Ramos (cell line): ENCODE data around the gene GRIN2A.

Source experiments
- in situ Hi-C: fragments of 300-500 bp; cut with MboI; formaldehyde crosslinking; loops from one replicate; pipeline ENCODE4 v1.14.3; 2022; ENCODE audit warnings: low sequenced_read_pairs; ENCODE audit not compliant: unreplicated experiment

GRIN2A gene

DNA sequence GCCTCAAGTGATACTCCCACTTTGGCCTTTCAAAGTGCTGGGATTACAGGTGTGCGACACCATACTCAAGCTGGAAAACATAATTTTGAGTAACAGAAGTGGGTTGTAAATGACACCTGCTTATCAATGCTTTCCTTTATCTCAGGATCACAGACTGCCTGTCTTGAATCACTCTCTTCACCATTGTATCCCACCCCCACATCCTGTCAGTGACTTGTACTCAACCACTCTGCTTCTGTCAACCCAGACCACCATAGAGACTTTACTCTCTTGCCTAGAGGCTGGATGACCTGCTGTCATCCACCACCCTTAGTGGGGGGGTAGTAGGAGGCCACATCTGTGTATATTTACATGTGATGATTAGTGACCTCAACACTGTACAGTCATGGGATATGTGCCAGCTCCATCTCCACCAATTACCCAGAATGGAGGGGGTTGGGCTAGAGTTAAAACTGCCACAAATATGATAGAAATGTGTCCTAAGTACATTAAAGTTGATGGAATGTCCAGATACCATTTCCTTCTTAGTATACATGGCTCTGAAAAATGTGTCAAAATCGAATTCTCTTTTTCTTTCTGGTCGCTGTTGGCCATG is 338.7 kb downstream of the GRIN2A start:
- in situ Hi-C loops = no loop called here

DNA sequence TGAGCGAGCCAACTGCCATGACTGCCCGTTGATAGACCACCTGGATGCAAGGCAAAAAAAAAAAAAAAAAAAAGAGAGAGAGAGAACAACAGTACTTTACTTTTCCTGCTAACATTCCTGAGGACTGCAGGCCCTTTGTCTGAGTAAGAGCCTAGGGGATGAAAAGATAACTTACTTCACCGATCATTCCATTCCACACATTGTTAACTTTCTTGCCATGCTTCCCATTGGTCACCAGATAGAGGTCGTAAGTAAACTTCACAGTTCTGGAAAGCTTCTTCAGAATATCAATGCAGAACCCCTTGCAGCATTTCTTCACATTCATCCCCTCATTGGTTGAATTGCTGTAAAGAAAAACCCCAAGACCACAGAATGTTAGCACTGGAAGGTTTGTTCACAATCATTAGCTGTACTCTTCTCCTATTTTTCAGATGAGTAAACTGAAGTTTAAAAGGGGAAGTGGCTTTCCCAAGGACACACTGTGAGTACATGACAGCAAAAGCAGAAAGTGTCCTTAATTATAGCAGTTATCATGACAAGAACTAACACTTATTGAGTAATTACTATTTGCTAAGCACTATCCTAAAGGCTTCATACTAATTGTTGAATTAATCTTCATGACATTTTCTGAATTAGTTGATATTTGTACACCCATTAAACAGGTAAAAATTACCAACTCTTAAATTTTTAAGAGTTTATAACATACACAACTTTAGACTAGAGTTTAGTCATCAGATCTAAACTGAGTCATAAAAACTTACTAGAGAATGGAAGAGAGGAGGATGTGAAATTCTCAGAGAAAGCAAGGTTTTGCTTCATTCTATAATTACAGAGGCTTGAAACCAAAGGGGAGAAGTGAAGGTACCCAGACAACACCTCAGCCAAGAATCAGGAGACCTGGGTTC is 341.2 kb downstream of the GRIN2A start:
- in situ Hi-C loops = no loop called here

DNA sequence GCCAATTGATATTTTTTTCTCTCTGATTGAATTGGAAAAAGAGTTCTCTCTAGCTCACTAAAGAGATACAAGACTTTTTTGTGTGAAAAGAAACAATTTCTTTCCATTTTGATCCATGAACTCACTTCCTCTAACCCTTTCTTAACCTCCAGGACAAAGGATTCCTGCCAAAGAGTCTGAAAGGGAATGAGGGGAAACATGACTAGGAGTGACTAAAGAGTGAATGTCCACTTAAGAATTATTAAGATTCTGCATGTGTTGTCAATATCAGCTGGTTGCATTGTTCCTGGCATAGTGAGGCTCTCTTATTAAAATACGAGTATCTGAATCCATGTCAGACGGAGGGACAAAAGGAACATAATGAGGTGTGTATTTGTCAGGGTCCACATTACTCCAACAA is 344.7 kb downstream of the GRIN2A start:
- in situ Hi-C loops = no loop called here

GRCh38 chr16:9836118-9836736 is 346.0 kb downstream of the GRIN2A start:
- in situ Hi-C loops = no loop called here

DNA sequence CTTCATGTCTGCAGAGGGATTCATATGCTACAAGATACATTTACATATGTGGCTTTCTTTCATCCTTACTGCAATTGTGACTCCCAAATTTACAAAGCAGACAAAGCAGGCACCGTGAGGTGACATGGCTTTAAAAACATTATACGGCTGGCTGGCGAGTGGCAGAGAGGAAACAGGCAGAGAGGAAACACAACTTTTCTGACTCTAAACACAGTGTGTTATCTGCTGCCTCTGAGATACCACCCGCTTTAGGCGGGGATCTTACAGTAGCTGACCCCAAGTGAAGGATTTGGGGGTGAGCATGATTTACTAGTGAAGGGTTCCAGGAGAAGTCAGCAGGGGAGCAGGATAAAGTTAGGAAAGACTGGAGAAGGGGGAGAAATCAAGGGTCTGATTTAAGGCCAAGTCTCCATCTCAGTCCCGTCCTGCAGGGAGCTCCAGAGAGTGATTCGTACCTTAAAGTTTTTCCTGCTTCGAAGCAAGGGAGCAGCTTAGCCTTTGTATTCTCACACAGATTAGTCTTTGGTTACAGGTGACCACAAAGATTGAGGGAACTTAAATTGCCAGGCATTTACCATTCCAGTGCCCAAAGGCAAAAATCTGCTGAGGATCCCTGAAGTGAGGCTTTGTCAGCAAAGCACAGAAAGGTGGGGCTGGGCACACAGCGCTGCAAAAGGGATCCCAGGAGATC is 355.0 kb downstream of the GRIN2A start:
- in situ Hi-C loops = no loop called here

DNA sequence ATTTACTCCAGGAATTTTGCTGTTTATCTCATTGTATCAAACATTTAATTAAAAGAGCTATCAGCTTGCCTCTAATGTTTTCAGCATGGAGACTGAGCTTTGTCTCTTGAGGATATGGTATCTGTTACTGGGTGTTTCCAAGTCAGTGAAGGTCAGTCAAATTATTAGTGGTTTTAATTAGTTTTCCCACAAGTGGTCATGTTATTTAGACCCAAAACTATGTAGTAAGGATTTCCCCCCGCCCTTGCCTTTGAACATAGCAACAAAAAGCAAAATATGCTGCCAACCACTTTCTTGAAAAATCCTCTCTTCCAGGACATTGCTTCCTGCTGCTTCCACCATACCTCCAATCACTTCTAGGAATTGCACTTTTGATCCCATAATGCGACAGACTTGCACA is 355.6 kb downstream of the GRIN2A start:
- in situ Hi-C loops = no loop called here

GRCh38 chr16:9824200-9825068 is 357.8 kb downstream of the GRIN2A start:
- in situ Hi-C loops = no loop called here

GRCh38 chr16:9823510-9823909 is 358.7 kb downstream of the GRIN2A start:
- in situ Hi-C loops = no loop called here

DNA sequence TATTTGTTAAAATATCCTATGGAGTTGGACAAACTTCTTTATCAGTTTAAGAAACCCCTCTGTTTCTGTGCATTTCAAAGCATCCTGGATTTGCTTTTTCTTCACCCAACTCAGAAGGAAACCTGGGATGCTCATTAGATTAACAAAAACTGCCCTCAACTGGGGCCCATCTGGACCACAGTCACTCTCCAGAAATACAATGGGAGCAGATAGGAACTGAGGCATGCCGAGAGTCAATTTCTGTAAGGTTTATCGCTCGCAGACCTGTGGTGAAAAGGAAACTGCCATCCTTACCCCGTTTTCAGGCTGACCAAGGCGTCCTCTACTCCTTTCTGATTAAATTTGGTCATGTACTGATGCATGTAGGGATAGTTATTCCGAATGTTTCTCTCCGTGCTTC is 360.3 kb downstream of the GRIN2A start:
- in situ Hi-C loops = no loop called here

DNA sequence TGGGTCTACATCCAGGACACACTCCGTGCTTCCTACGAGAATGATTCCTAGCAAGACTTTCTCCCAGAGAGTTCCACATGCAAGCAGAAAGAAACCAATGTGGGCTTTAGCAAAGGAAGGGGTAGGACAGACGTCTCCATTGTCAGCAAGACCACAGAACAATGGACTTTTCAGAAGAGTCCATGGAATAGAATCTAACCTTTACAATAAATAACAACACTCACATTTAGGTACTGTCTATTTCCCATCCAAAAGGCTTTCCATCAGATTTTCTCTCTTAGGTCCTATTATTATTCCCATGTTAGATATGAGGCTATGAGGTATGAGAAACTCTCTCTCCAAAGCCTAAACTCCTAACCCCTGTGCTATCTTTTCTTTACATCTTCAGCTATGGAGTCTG is 360.9 kb downstream of the GRIN2A start:
- in situ Hi-C loops = no loop called here

- in situ Hi-C loops = no loop called here
Measured at GRCh38 chr16:9820476-9821246, 361.6 kb downstream of the GRIN2A start.

DNA sequence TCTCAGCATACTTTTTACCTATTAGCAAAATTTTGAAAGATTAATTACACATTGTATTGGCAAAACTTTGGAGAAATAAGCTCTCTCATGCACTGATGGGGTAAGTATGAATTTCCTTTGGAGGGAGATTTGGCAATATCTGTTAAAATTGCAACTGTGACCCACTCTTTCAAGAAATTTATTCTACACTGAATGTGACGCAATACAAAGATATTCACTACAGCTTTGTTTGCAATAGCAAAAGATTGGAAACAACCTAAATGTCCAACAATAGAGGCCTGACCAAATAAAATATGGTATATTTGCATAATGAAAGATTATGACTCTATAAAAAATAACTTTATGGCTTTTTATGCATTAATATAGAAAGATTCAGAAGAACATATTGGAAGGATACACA is 363.5 kb downstream of the GRIN2A start:
- in situ Hi-C loops = no loop called here

DNA sequence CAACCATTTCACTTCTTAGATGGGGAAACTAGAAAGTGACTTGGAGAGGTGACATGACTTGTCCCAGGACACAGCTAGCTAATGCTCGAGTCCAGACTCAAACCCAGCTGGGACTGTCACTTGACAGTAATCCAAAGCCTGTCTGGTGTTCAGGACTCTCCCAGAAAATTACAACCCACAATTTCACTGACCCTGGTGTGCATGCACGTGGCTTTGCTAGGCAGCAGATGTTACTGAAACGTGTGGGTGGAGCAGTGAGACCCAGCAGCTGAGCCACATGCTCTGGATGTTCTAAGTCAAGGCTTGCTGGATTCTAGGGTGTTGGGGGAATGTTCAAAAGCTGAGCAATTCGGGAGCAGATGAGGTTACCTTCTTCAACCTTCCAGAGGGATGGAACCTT is 364.6 kb downstream of the GRIN2A start:
- in situ Hi-C loops = no loop called here

GRCh38 chr16:9816644-9817043 is 365.6 kb downstream of the GRIN2A start:
- in situ Hi-C loops = no loop called here

DNA sequence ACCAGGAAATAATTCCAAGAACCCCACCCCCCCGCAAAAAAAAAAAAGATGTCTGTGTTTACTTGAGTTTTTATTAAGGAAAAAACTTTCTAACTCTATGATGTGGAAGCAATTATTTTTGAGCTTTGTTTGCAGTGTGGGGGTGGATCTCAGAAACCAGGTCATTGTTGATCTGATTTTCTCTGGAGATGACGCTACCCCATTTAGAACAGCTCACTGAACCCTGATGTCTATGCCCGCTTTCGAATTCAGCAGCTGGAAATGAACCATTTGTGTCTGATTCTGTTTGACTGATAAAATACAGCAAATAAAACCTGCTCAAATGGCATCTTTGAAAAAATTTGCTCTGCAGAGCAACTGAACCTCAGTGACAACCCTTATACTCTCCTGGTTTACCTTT is 368.6 kb downstream of the GRIN2A start:
- in situ Hi-C loops = no loop called here

DNA sequence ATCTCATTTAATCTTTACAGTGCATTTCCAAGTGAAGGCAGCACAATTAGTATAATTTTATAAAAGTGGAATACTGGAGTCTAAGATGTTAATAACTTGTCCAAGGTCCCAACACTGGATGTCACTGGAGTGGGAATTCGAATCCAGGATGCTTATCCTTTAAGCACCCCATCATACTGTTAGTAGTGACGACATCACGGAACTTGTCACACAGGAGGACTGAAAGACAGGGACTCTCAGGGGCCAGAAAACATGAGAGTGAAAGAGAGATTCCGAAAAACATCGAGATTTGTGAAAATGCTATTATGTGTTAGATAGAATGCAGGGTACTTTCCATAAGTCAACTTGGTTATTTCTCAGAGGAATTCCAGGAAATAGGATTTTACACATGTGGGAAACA is 374.0 kb downstream of the GRIN2A start:
- in situ Hi-C loops = no loop called here

- in situ Hi-C loops = no loop called here
Measured at GRCh38 chr16:9807302-9807701, 374.9 kb downstream of the GRIN2A start.

GRCh38 chr16:9805109-9805508 is 377.1 kb downstream of the GRIN2A start:
- in situ Hi-C loops = no loop called here

- in situ Hi-C loops = no loop called here
Measured at GRCh38 chr16:9802160-9802559, 380.1 kb downstream of the GRIN2A start.
